ENCODE measurements around the gene ADAM23.
A peak's percentile ranks its signal among the peaks of the same experiment; 100 is the strongest.

The ADAM23 gene

DNA sequence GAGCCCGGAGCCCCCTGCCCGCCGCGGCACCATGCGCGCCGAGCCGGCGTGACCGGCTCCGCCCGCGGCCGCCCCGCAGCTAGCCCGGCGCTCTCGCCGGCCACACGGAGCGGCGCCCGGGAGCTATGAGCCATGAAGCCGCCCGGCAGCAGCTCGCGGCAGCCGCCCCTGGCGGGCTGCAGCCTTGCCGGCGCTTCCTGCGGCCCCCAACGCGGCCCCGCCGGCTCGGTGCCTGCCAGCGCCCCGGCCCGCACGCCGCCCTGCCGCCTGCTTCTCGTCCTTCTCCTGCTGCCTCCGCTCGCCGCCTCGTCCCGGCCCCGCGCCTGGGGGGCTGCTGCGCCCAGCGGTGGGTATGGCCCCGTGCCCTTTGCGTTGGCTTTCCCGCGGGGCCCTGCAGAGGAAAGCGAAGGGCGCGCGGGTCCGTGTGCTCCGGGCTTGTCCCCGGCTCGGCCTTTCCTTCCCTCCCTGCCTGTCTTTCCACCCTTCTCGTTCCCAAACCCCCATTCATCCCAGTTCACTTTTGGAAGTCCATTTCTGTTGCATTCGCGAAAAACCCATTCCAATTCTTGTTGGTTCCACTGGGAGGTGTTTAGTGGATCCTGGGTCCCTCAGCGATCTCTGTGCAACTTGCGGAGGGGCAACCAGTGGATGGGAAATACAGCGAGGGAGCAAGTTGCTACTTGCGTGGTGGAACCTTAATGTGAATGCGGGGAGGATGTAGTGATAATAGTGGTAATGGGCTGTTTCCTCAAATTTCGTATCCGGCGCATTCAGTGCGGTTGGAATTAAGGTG is 599 bp downstream of the ADAM23 start:
- no peak for DNase-seq (ENCODE audit: low read depth)

DNA sequence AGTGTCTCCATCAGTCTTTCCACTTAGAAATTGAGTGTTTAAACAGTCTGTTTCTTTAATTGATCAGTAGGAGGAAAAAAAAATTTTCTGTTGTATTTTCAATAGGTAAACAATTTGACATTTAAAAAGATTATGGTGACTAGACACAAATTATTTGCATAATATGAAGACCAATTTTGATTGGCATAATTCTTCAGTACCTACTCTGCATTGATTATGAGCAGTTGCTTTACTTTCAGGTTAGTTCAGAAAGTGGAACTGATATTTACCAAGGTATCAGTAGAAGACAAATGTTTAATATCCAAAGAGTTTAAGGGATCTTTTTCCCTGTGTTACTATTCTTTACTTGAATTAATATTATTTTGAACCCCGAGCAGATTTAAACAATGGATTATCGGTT is 2.6 kb downstream of the ADAM23 start:
- no peak for DNase-seq (ENCODE audit: low read depth)

DNA sequence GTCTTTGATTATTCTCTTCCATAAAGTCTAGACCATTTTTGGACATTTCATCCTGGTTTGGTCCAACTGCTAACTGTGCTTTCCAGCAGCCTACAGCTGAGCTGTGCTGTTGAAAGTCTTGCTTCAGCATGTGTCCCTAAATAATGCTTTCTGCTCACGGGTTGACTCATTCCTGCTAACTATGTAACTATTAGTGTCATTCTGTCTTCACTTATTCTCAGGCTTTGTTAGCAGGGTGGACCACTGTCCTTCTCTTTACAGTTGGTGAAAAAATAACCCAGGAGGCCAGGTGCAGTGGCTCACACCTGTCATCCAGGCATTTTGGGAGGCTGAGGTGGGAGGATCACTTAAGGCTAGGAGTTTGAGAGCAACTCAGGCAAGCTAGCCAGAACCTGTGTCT is 8.9 kb downstream of the ADAM23 start:
- no peak for DNase-seq (ENCODE audit: low read depth)

DNA sequence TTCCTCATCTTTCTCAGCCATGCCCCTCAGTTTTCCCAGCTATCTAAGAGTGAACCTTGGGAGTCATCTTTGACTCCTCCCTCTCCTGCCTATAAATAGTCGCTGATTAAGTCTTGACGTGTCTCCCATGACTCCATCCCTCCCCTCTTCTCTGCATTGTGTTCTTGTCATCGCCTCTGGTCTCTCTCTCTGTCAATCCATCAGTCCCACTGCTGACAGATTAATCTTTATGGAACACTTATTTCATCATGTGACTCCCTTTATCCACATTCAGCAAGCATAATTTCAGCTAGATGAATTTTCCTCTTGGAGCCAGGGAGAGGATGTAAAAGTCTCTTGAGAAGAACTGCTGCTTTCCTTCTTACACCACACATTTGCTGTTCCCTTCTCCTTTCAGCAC is 9.4 kb downstream of the ADAM23 start:
- DNase-seq (ENCODE audit: low read depth) = peak; percentile 41

DNA sequence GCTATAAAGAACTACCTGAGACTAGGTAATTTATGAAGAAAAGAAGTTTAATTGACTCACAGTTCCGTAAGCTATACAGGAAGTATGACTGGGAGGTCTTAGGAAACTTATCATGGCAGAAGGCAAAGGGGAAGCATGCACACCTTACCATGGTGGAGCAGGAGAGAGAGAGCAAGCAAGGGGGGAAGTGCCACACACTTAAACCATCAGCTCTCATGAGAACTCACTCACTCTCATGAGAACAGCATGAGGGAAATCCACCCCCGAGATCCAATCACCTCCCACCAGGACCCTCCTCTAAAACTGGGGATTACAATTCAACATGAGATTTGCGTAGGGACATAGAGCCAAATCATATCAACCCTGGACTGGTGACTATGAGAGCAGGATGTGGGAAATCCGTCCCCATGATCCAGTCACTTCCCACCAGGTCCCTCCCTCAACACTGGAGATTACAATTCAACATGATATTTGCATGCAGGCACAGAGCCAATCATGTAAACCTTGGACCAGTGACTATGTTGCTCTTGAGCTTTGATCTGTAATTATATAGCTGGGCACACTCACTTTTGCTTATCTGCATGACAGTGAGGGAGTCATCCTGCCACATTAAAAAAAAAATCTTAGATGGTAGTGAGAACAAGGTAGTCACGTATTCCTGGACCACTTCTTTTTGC is 12.9 kb downstream of the ADAM23 start:
- no peak for DNase-seq (ENCODE audit: low read depth)

DNA sequence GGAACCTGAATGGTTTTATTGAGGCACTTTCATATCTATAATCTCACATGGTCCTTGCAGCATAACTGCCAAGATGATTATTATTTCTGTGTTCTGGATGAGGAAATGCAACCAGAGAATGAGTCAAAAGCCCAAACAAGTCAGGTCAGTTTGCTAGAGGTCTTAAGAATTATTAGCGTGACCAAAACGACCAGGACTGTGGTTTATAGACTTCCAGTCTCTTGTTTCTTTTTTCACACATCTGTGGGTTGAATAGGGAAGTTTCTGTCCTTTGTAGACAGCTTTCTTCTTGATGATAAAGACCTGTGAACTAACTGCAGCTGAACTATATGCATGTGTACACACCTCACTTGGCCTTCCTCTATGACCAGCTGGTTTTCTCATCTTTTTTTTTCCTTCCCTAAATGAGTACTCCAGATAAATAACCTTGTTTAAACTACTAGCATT is 13.9 kb downstream of the ADAM23 start:
- DNase-seq (ENCODE audit: low read depth) = peak; percentile 31

DNA sequence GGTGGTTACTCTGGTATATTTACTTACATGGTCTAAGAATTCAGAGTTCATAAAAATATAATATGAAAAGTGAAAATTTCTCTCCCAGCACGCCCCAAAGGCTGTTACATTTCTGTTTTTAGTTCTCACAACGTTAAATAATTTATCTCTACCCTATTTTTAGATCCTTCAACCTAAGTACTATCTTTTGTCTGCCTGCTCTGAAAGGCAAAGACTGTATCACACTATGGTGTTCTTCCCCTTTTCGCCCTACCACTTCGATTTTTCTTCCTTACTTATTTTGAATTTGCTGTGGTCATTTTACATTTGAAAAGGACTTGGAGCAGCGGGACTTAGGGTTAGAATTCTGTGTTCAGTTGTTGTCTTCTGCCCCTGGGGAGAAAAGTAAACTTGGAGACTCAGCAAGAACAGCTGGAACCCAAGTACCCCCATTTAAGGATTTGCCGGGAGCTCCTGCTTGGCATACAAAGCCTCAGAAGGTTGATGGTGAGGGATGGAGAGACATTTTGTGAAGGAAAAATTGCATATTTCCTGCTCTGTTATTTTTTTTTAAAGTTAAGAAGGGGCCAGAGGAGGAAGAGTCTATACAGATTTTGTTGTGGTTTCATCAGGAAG is 19.0 kb downstream of the ADAM23 start:
- no peak for DNase-seq (ENCODE audit: low read depth)

DNA sequence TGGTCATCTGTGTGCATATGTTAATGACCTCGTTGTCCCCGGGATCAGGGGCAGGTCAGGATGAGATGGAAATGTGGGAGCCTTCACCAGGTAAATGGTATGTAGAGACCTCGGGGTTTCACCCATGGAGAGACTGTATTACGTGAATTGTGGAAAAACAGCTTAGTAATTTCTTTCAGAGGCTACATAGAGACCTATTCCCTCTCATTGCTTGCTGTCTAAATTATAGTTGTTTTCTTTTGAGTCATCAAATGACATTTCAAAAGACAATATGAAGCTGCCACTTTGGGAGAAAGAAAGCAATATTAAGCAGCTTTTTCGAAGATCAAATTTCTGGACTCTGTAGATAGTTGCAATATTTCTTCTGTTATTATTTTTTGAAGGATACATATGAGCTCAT is 20.4 kb downstream of the ADAM23 start:
- DNase-seq (ENCODE audit: low read depth) = no peak

DNA sequence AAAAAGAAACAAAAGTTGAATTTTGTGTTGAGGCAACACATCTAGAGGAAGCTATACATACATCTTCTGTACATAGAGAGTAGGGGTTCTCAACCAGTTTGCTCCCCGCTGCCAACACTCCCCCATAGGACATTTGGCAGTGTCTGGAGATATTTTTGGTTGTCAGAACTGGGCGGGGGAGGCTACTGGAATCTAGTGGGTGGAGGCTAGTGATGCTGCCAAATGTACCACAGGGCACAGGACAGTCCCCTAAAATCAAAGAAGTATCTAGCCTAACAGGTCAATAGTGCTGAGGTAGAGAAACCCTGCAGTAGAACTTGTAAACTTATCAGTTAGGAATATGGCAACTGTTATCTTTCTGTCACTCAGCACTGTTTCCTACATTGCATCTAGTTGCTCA is 21.3 kb downstream of the ADAM23 start:
- no peak for DNase-seq (ENCODE audit: low read depth)

DNA sequence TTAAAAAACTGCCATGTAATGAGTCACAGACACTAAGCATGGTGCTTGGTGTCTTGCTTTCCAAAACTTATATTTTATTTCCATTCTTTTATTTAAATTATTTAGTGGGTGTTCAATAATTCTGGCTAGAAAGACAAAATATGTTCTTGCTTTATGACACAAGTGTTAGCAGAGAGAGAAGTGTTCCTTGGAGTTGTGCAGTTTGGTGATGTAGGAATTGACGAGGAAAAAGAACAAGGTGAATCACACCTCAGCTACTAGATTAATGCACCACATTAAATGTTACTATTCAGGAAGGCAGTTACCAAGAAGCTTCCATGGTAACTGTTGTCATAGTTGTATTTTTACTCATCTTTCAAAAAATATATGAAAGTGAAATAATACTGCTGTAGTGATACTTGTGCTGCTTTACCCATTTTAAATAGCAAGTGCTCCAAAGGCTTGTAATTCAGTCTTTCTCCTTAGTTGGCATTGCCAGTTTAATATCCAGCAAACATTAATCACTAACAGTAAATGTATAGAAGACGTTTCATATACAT is 28.3 kb downstream of the ADAM23 start:
- no peak for DNase-seq (ENCODE audit: low read depth)

DNA sequence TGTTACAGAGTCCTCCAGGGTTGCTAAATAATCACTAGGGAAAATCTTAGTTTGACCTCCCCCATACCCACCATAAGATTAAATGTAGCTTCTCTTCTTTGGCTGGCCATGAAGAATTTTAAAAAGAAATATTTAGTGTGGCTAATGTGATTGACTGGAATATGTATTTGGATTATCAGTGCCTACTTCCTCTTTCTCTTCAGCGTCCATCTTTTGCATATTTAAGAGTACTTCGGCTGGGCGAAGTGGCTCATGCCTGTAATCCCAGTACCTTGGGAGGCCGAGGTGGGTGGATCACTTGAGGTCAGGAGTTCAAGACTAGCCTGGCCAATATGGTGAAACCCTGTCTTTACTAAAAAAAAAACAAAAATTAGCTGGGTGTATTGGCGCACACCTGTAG is 28.8 kb downstream of the ADAM23 start:
- no peak for DNase-seq (ENCODE audit: low read depth)

DNA sequence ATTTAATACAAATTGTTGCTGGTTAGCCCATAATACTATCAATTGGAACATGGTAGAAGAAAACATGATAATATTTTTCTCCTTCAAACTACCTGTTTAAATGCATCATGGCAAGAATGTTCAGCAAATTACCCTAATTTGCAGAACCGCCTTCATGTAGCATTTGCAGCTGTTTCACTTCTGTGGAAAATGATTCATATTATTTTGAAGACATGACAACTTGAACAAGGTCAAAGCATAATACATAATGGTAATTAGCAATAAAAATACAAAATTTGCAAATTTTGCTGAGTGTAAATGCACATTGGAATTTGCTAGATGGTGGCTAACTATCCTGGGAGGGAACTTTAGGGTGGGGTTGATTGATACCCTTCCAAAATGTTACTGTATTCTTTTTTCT is 30.8 kb downstream of the ADAM23 start:
- DNase-seq (ENCODE audit: low read depth) = no peak

DNA sequence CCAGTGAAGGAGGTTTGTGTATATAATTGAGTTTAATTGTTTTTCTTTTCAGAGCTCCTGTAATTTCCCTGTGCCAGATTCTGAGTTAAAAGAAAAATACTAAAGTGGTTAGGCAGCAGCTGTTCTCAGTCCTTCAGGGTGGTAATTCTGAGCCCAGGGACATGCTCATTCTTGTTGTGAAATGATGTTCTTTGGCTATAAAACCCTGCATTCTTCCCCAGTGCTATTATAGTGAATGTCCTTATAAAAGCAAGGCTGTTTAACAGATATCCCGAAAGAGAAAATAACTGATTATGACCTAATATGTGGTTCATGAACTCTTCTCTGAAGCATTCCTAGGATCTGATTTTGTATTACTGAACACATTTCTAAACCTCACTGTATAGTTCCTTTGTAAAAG is 34.0 kb downstream of the ADAM23 start:
- DNase-seq (ENCODE audit: low read depth) = peak; percentile 33

DNA sequence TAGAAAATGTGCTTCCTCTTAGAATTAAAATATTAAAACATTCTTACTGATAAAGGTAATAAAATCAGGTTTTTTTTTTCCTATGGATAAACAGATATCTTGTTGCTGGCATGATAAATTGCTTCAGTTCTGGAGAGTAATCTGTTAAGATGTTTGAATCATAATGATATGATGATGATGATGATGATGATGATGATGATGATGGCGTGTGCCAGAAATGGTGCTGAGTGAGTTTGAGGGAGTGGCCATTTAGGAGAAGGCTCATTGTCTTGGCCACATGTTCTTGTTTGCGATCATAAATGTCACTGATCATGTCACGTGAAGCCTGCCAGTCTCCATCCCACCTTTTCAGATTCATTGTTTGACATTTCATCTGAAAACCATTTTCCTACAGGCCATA is 35.0 kb downstream of the ADAM23 start:
- no peak for DNase-seq (ENCODE audit: low read depth)

DNA sequence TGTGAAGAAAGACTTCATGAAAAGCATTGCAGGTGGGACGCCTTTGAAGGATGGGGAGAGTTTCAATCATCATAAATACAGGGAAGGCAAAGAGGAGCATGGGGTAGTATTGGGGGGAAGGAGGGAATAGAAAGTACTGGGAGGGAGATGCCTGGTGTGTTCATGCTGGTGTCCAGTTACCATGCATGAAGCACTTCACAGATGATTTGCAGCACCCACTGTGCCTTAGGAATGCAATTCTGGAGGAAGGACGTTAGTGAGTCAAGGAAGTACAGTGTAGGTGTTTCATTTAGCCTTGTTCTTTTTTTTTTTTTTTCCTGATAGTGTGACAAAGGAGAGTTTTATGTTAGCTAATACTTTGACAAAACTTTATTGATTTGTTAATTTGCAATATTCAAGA is 36.8 kb downstream of the ADAM23 start:
- DNase-seq (ENCODE audit: low read depth) = peak; percentile 4

DNA sequence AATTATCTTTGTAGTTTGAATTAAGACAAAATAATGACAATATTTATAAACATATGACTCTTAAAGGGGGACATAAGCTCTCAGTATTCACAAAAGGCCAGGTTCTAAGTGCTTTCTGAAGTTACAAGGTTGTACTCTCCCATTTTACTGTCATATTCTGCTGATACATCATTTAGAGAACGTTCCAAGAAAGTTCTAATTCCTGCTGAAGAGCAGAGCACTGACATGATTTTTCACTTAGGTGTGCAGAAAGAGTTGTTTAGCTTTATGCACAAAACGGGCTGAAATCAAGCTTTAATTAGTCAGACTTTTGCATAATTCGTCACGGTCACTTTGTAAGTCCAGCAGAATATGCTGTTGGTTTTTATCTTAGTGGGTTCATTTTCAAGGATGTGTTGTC is 37.3 kb downstream of the ADAM23 start:
- no peak for DNase-seq (ENCODE audit: low read depth)

DNA sequence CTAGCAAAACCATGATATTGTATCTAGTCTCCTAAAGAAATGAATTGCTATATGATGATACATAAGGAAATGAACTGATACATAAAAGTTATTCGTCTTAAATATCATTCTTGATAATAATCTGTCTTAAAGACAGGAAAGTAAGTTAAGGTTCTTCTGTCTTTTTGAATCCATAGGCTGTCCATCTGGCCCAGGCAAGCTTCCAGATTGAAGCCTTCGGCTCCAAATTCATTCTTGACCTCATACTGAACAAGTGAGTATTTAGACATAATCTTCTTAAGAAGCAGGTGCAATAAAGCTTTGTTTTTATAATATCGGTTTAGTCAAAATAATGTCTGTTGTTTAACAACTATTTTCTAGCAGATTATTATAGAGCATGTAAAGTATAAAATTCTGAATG is 37.7 kb downstream of the ADAM23 start:
- no peak for DNase-seq (ENCODE audit: low read depth)

DNA sequence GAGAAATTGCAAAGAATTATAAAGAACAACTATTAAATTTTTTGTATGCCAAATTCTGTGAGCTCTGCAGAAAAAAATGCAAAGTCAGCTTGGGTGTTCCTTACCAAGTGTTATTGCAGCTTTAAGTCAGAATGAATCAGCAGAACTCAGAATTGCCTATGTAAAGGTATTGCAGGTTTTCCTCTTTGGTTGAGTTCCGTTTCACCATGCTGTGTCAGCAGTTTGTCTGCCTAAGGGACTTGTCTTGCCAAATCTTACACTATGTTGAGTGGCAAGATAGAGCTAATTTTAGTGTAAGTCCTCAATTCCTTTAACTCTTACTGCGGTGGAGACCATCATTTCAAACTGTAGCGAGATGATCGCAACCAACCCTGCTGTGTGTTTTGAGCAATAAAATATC is 38.8 kb downstream of the ADAM23 start:
- no peak for DNase-seq (ENCODE audit: low read depth)

DNA sequence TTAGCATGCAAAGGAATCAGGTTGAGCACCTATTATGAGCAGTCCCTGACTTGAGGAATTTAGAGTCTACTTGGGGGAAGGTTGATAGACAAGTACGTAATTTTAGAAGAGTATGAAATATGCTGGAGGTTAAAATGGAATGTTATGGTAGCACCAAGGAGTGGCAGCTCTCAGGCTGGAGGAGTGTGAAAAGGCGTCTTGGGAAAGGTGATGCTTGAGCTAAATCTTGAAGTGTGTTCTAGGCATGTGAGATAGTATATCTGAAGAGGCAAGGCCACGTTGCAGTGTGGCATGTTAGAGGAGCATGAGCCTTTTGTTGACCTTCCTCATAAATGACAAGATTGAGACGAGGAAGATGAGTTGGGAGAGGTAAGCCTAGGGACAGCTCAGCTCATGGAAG is 39.3 kb downstream of the ADAM23 start:
- DNase-seq (ENCODE audit: low read depth) = no peak

DNA sequence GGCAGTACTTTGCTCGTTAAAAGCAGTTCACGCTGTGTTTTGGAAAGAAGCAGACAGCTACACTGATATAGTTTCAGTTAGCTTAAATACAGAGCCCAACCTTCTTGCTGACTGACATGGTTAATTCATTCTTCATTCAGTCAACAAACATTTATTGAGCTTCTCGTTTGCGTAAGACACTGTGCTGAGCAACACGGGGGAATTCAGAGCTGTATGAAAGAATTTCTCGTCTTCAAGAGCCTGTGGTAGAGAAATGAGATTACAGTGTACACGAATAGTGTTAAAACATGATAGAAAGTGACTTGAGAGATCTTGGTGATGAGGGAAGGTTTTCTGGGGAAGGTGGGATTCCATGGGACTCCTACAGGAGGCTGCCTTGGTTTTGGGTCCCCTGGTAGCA is 44.7 kb downstream of the ADAM23 start:
- DNase-seq (ENCODE audit: low read depth) = no peak

DNA sequence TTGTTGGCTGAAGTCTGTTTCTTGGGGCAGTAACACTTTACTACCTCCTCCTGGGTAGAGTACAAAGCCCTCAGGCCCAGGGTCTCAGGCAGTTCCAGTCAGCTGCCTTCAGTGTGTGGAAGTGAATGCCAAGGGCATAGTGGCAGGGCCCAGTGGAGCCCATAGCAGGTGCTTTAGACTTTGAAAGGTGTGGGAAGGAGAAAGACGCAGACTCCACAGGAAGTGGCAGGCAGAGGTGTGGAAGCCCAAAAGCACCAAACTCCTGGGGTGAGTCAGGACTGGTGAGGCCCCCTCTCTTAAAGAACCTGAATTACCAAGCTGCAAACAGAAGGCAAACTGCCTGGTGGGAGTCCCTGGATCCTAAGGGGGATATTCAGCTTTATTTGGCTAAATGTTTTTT is 45.3 kb downstream of the ADAM23 start:
- no peak for DNase-seq (ENCODE audit: low read depth)

DNA sequence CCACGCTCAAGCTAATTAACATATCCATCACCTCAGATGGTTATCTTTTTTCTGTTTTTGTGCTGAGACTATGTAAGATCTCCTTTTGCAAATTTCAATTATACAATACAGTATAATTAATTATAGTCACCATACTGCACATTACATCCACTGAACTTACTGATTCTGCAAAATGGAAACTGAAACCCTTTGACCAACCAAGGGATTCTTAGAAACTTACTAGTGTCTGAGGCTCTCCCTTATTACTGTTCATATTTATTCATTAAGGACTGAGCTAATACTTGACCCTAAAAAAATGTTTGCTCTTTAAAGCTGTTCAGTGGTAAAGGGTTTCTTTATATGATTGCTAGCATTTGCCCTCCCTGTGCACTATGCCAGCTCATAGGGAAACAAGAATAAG is 50.7 kb downstream of the ADAM23 start:
- DNase-seq (ENCODE audit: low read depth) = no peak

DNA sequence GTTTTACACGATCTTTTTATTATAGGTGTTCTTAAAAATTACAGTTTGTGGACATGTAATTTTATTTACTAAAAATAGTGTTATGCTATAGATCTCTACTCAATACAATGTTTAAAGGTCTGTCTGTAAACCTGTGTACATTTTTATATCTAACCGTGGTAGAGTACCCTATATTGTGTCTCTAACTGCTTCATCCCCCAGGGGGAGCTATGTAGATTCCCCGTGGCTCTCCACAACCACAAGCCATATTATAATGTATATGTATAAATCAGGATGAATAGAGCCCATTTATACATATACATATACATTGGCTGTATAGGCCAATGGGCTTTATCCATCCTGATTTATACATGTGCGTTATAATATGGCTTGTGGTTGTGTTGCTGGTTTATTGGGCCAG is 59.4 kb downstream of the ADAM23 start:
- no peak for DNase-seq (ENCODE audit: low read depth)

Measured in amniotic epithelial cell (primary cell).